OCI-LY7 (cell line): ENCODE data around the gene OGFOD3. TPM values are rescaled to one million over a fixed set of nuclear protein-coding genes. Genes with fewer than 3 reads are reported as not detected.
"Not testable (repeated sequence)": the region's sequence is repeated elsewhere in the genome, so short reads cannot be mapped to it uniquely, and the experiment has no call there.

ENCODE experiments used
- BruUV-seq: library from RNA; stranded (reverse); fragments of 400-500 nt; replicated peaks from 2 replicates; lab custom pipeline; 2021; lab: Mats Ljungman, UMichigan
- CTCF ChIA-PET: fragments of 300-600 bp; sonication (Branson Sonifier 250); formaldehyde crosslinking; loops from one replicate; lab custom pipeline; 2022; ENCODE audit warnings: antibody characterized with exemption; ENCODE audit not compliant: unreplicated experiment; lab: Charles Lee
- POLR2A ChIA-PET: fragments of 300-600 bp; sonication (Branson Sonifier 250); formaldehyde crosslinking; loops from one replicate; lab custom pipeline; 2022; ENCODE audit warnings: antibody characterized with exemption; lab: Charles Lee
- DNase-seq: peaks from one replicate; pipeline ENCODE4 v3.0.0-alpha.2; 2015; ENCODE audit warnings: low spot score
- H2AFZ ChIP-seq: fragments of 200-600 bp; sonication (generic), shearing (Covaris generic); 2 replicates; pipeline ENCODE4 v1.6.1; 2014; ENCODE audit warnings: mild to moderate bottlenecking, antibody characterized with exemption, low read length, moderate library complexity
- H3K27ac ChIP-seq: fragments of 200-600 bp; sonication (generic); 2 replicates; pipeline ENCODE4 v1.5.1; 2014; ENCODE audit warnings: mixed run types, low read depth, mild to moderate bottlenecking, moderate library complexity, low read length, inconsistent platforms; ENCODE audit not compliant: poor library complexity, severe bottlenecking
- H3K36me3 ChIP-seq: fragments of 200-600 bp; sonication (generic); 2 replicates; pipeline ENCODE4 v1.6.1; 2014; ENCODE audit warnings: mild to moderate bottlenecking, antibody characterized with exemption, low read length, moderate library complexity, mixed read lengths; ENCODE audit not compliant: insufficient read depth
- H3K4me1 ChIP-seq: fragments of 200-600 bp; sonication (generic); 2 replicates; pipeline ENCODE4 v1.5.1; 2014; ENCODE audit warnings: mild to moderate bottlenecking, low read length; ENCODE audit not compliant: insufficient read depth, poor library complexity, severe bottlenecking
- H3K4me2 ChIP-seq: fragments of 200-600 bp; sonication (generic); 2 replicates; pipeline ENCODE4 v1.6.1; 2014; ENCODE audit warnings: mild to moderate bottlenecking, low read length
- H3K4me3 ChIP-seq: fragments of 200-600 bp; sonication (generic); 2 replicates; pipeline ENCODE4 v1.5.1; 2014; ENCODE audit warnings: mild to moderate bottlenecking, low read depth, low read length; ENCODE audit not compliant: poor library complexity, severe bottlenecking
- H3K79me2 ChIP-seq: fragments of 200-600 bp; sonication (generic); 2 replicates; pipeline ENCODE4 v1.6.1; 2016; ENCODE audit warnings: low read depth, mild to moderate bottlenecking, low read length, moderate library complexity, mixed read lengths; ENCODE audit not compliant: insufficient read depth
- H3K9me2 ChIP-seq: fragments of 200-600 bp; sonication (generic); 2 replicates; pipeline ENCODE4 v1.6.1; 2016; ENCODE audit warnings: mild to moderate bottlenecking, low read length, mixed read lengths; ENCODE audit not compliant: insufficient read depth
- H3K9me3 ChIP-seq: fragments of 200-600 bp; sonication (generic); 2 replicates; pipeline ENCODE4 v1.6.1; 2014; ENCODE audit warnings: mild to moderate bottlenecking, mixed run types, low read length, mixed read lengths
- H4K20me1 ChIP-seq: fragments of 200-600 bp; sonication (generic); 2 replicates; pipeline ENCODE4 v1.6.1; 2014; ENCODE audit warnings: mild to moderate bottlenecking, antibody characterized with exemption, low read length, moderate library complexity, mixed read lengths; ENCODE audit not compliant: insufficient read depth
- EZH2phosphoT487 ChIP-seq: fragments of 200-600 bp; sonication (generic); IDR thresholded peaks from 2 replicates; pipeline ENCODE4 v1.6.1; 2018; ENCODE audit warnings: low read depth, borderline replicate concordance, mild to moderate bottlenecking, mixed run types, antibody characterized with exemption, low read length, moderate library complexity, mixed read lengths
- intact Hi-C: fragments of 100-400 bp; cut with micrococcal nuclease; formaldehyde crosslinking; loops from one replicate; pipeline ENCODE4 v1.10.0; 2022; ENCODE audit not compliant: unreplicated experiment
- total RNA-seq, 2 experiments: library from RNA; depleted of rRNA in 1 of 2; stranded (reverse); fragments of >200 nt in 1 of 2; shearing (Covaris generic) in 1 of 2; gene quantifications; 2 replicates each; pipeline ENCODE4 v1.2.3, GENCODE V29; 2014 to 2022
- TF ChIP-seq, protein P1 (sequence below): fragments of 200-600 bp; sonication (generic); conservative IDR thresholded peaks from 2 replicates; pipeline ENCODE4 v1.5.1; 2014; ENCODE audit warnings: mild to moderate bottlenecking, antibody characterized with exemption, low read length, moderate library complexity, mixed read lengths

OGFOD3 gene
- total RNA-seq, 2 experiments from 2014 or later = 55.6 to 65.2 TPM

DNA sequence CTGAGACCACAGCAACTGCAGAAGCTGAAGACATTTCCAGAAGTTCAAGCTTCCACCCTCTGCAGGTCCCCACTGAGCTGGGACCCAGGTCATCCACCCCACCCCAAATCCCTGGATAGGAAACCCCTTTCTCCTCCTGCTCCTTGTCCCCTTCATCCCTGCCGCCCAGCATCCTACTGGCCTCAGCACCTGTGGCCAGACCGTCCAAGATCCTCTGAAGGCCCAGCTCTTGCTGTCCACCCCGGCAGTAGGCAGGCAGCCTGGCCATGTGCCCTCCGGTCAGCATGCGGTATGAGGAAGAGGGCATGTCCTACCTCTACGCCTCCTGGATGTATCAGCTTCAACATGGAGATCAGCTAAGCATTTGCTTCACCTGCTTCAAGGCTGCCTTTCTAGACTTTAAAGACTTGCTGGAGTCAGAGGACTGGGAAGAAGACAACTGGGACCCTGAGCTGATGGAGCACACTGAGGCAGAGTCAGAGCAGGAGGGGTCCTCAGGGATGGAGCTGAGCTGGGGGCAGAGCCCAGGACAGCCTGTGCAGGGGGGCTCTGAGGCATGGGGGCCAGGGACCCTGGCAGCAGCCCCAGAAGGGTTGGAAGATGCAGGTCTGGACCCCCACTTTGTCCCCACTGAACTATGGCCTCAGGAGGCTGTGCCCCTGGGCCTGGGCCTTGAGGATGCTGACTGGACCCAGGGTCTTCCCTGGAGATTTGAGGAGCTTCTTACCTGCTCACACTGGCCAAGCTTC, 56.3 kb downstream of the OGFOD3 start:
- H3K9me2 ChIP-seq = no peaks in the 10 kb centered on the region
- BruUV-seq = no TSS peak
- H3K27ac ChIP-seq = no peak overlapping the region
- H3K4me2 ChIP-seq = no peak overlapping the region
- H3K9me3 ChIP-seq = no peaks in the 10 kb centered on the region
- no peaks in the 10 kb centered on the region for H3K79me2 ChIP-seq
- CTCF ChIA-PET = no interaction called here
- H3K36me3 ChIP-seq = no peaks in the 10 kb centered on the region
- POLR2A ChIA-PET = interaction anchor here (0.6 to 1.5 kb wide), 3 partner anchors 8 to 18 kb away, joined by 4 to 9 read pairs (median 4); no protein-coding TSS in a partner anchor
- DNase-seq = no peak
- intact Hi-C loops = no loop called here
- no peak overlapping the region for H3K4me3 ChIP-seq
- no peak overlapping the region for H2AFZ ChIP-seq
- no peak for TF ChIP-seq EZH2phosphoT487
- TF ChIP-seq, protein P1, sequence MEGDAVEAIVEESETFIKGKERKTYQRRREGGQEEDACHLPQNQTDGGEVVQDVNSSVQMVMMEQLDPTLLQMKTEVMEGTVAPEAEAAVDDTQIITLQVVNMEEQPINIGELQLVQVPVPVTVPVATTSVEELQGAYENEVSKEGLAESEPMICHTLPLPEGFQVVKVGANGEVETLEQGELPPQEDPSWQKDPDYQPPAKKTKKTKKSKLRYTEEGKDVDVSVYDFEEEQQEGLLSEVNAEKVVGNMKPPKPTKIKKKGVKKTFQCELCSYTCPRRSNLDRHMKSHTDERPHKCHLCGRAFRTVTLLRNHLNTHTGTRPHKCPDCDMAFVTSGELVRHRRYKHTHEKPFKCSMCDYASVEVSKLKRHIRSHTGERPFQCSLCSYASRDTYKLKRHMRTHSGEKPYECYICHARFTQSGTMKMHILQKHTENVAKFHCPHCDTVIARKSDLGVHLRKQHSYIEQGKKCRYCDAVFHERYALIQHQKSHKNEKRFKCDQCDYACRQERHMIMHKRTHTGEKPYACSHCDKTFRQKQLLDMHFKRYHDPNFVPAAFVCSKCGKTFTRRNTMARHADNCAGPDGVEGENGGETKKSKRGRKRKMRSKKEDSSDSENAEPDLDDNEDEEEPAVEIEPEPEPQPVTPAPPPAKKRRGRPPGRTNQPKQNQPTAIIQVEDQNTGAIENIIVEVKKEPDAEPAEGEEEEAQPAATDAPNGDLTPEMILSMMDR = no peak
- H3K4me1 ChIP-seq = peaks cover 53% of the 10 kb centered on the region
- H4K20me1 ChIP-seq = no peaks in the 10 kb centered on the region

DNA sequence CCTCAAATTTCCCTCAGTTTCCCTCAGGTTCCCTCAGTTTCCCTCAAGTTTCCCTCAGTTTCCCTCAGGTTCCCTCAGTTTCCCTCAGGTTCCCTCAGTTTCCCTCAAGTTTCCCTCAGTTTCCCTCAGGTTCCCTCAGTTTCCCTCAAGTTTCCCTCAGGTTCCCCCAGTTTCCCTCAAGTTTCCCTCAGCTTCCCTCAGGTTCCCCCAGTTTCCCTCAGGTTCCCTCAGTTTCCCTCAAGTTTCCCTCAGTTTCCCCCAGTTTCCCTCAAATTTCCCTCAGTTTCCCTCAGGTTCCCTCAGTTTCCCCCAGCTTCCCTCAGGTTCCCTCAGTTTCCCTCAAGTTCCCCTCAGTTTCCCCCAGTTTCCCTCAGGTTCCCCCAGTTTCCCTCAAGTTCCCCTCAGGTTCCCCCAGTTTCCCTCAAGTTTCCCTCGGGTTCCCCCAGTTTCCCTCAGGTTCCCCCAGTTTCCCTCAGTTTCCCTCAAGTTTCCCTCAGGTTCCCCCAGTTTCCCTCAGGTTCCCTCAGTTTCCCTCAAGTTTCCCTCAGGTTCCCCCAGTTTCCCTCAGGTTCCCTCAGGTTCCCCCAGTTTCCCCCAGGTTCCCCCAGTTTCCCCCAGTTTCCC, 58.8 kb downstream of the OGFOD3 start:
- H4K20me1 ChIP-seq, H3K4me3 ChIP-seq, H3K9me2 ChIP-seq, H3K36me3 ChIP-seq, H3K79me2 ChIP-seq, H3K9me3 ChIP-seq, BruUV-seq, H3K4me2 ChIP-seq, DNase-seq, H2AFZ ChIP-seq: not testable (repeated sequence)
- Histone ChIP-seq H3K4me1 (peaks cover 46% of the 10 kb centered on the region), H3K27ac (peak overlapping the region; percentile 59)
- ChIA-PET POLR2A (interaction anchor here (0.6 to 3.0 kb wide), 4 partner anchors 9 to 64 kb away, joined by 4 to 15 read pairs (median 7); no protein-coding TSS in a partner anchor), CTCF (interaction anchor here (1.3 kb wide), 1 partner anchor 11 kb away, joined by 3 read pairs; no protein-coding TSS in a partner anchor)
- intact Hi-C loops = loop anchor here (2.0 kb wide), 1 partner anchor 89 kb away; no protein-coding TSS in a partner anchor

DNA sequence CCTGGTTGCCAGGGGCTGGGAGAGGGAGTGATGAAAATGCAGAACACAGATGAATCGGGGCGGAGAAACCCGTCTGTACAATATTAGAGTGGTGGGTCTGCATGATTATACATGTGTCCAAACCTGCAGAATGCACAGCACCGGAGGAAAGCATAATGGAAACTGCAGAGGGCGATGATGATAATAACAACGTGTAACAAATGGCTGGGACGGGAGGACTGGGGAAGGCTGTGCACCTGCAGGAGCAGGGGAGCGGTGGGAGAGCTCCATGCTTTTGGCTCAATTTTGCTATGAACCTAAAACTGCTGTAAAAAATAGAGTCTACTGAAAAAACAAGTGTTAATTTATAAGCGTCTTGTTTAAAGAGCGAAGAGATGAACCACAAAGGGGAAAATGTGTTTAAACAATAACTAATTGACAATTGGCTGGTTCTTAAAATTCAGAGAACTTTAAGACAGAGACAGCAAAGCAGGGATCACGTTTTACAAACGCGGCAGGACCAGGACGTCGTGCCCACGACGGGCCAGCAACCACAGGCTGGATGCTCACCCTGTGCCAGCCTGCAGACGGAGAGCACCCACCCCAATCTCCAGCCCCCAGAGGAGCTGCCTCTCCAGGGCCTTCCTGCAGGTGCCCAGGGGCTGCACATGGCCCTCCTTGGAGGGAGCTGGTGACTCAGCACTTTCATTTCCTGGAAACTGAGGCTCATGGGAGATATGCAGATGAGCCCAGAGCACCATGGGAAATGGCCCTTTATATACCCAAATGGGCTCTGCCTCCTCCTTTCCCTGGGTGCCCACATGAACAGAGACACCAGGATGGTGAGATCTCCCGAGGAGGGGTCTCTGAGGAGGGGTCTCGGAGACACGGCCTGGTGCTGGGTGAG, 59.7 kb downstream of the OGFOD3 start, which contains the start of gene TEX19:
TSS of gene TEX19 (plus strand) at position 783 of the 886 bp plus-strand sequence. CDS start 2,904 bp downstream, outside the sequence.
- CTCF ChIA-PET = interaction anchor here (0.6 to 1.3 kb wide), 2 partner anchors 12 to 196 kb away, joined by 3 read pairs; no protein-coding TSS in a partner anchor

More for the DNA sequence above, 59.7 kb downstream of the OGFOD3 start, which contains the start of gene TEX19:
- DNase-seq = peak; percentile 82
- no TSS peak for BruUV-seq
- TF ChIP-seq, protein P1 = peak; percentile 69
- no peak for TF ChIP-seq EZH2phosphoT487
- Histone ChIP-seq H3K4me2 (peak within 1 kb of the TSS; percentile 40), H3K4me3 (peak within 1 kb of the TSS; percentile 13), H4K20me1 (no peaks in the 10 kb centered on the region), H3K9me3 (no peaks in the 10 kb centered on the region), H2AFZ (peak within 1 kb of the TSS; percentile 42; the same call in 1 of the 2 replicates), H3K4me1 (peaks cover 54% of the 10 kb centered on the region), H3K27ac (peak within 1 kb of the TSS; percentile 59), H3K79me2 (no peaks in the 10 kb centered on the region), H3K9me2 (no peaks in the 10 kb centered on the region), H3K36me3 (no peaks in the 10 kb centered on the region)
- intact Hi-C loops = loop anchor here (2.0 kb wide), 1 partner anchor 90 kb away; no protein-coding TSS in a partner anchor
- POLR2A ChIA-PET = interaction anchor here (0.6 to 3.0 kb wide), 8 partner anchors 8 to 99 kb away, joined by 3 to 15 read pairs (median 5); partner anchors contain the start of gene HEXD
